ENCODE results near the gene ARAP2.

DNA sequence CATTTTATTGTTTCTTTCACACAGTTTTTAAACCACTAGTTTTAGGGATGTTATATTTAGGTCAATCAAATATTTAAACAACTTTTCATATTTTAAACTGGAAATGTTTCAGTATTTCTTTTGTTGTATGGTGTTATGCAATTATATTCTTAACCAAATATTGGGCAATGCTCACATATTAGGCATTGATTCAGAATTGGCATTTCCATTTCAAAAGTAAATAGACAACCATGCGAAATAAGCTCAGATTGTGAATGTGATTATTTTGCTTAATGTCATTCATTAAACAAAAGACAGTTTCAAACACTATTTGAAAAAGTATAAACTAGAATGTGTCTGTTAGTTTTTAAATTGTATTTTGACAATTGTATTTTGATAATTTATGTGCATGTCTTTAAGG is 36.9 kb downstream of the ARAP2 start:
- no peak for TF ChIP-seq CTCF (IDR thresholded peaks at IDR 0.05)
- TF ChIP-seq POLR2A (IDR thresholded peaks at IDR 0.05), result no peak

All from lower leg skin (tissue), 3 donors.